ENCODE data around the gene MMAB.

MMAB gene

DNA sequence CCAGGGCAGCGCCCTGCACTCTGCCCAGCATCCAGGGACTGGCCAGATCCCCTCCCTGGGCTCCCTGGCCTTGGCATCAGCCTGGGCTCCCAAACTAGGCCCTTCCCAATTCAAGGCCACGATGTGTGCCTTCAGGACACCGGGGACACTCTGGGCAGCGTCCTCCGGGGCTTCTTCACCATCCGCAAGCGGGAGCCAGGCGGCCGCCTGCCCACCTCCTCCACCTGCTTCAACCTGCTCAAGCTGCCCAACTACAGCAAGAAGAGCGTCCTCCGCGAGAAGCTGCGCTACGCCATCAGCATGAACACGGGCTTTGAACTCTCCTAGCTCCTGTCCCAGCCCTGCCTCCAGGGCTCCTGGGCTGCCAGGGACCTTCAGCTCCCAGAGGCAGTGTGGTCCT, 38.8 kb downstream of the MMAB start:
- TF ChIP-seq, protein P1, sequence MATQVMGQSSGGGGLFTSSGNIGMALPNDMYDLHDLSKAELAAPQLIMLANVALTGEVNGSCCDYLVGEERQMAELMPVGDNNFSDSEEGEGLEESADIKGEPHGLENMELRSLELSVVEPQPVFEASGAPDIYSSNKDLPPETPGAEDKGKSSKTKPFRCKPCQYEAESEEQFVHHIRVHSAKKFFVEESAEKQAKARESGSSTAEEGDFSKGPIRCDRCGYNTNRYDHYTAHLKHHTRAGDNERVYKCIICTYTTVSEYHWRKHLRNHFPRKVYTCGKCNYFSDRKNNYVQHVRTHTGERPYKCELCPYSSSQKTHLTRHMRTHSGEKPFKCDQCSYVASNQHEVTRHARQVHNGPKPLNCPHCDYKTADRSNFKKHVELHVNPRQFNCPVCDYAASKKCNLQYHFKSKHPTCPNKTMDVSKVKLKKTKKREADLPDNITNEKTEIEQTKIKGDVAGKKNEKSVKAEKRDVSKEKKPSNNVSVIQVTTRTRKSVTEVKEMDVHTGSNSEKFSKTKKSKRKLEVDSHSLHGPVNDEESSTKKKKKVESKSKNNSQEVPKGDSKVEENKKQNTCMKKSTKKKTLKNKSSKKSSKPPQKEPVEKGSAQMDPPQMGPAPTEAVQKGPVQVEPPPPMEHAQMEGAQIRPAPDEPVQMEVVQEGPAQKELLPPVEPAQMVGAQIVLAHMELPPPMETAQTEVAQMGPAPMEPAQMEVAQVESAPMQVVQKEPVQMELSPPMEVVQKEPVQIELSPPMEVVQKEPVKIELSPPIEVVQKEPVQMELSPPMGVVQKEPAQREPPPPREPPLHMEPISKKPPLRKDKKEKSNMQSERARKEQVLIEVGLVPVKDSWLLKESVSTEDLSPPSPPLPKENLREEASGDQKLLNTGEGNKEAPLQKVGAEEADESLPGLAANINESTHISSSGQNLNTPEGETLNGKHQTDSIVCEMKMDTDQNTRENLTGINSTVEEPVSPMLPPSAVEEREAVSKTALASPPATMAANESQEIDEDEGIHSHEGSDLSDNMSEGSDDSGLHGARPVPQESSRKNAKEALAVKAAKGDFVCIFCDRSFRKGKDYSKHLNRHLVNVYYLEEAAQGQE (IDR thresholded peaks at IDR 0.05; ENCODE audit: insufficient read depth in 1 of 2, low read depth in 2 of 2, low read length in 2 of 2): no peak
- TF ChIP-seq SIN3A (IDR thresholded peaks at IDR 0.05; ENCODE audit: borderline replicate concordance, insufficient read depth, low read length): no peak

DNA sequence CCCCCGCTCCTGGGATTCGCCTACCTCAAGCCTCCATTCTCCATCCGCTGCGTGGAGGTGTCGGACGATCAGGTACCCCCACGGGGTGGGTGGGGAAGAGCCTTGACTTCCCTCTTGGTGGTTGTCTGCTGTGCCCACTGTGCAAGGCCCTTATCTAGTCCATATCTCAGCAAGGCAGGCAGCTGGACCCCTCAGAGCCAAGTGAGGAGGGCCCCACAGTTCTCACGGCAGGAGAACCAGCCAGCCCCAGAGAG, 39.9 kb downstream of the MMAB start:
- TF ChIP-seq TAF1 (IDR thresholded peaks at IDR 0.05; ENCODE audit: borderline replicate concordance, insufficient read depth, low read length) (no peak), FOXP2 (optimal IDR thresholded peaks at IDR 0.05; ENCODE audit: borderline replicate concordance, extremely low read depth, extremely low read length, insufficient read depth) (no peak), POLR2AphosphoS5 (IDR thresholded peaks at IDR 0.05; ENCODE audit: low read depth, low read length) (no peak), SIN3A (IDR thresholded peaks at IDR 0.05; ENCODE audit: borderline replicate concordance, insufficient read depth, low read length) (no peak)
- TF ChIP-seq, protein P1 (IDR thresholded peaks at IDR 0.05; ENCODE audit: insufficient read depth in 1 of 2, low read depth in 2 of 2, low read length in 2 of 2): no peak

DNA sequence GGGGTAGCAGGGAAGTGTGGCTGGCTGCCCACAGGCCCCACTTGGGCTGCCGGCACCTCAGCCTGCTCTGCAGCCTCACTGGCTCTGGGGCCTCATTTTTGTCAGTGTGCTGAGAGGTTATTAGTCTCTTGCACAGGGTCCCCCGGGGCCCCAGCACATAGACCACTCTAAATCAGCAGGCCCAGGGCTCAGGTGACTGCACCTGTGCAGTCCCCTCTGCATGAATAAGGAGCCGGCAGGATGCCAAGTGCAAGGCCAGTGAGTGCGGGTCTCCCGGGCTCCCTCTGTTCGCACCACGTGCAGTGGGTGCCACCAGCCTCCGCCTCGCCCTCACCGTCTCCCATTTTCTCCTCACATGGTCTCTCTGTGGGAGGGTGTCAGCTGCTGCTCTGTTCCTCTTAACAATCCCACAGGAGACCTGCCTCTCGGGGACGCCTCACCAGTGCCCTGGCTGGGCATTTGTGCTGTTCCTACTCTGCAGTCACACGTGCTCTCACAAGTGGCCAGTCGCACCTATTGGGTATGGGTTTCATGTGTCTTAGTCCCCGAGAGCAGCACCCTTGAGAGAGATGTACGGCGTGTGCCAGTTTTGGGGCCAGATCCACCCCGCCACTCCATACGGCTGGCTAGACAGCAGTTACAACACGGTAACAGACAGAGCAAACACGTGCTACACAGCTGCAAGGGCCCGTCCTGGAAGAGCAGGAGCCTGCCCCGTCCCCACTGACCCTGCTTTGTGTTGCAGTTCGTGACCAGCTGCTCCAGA, 40.4 kb downstream of the MMAB start:
- TF ChIP-seq TAF1 (IDR thresholded peaks at IDR 0.05; ENCODE audit: borderline replicate concordance, insufficient read depth, low read length) (no peak), SIN3A (IDR thresholded peaks at IDR 0.05; ENCODE audit: borderline replicate concordance, insufficient read depth, low read length) (no peak), POLR2AphosphoS5 (IDR thresholded peaks at IDR 0.05; ENCODE audit: low read depth, low read length) (no peak), FOXP2 (optimal IDR thresholded peaks at IDR 0.05; ENCODE audit: borderline replicate concordance, extremely low read depth, extremely low read length, insufficient read depth) (no peak)
- TF ChIP-seq, protein P1 (IDR thresholded peaks at IDR 0.05; ENCODE audit: insufficient read depth in 1 of 2, low read depth in 2 of 2, low read length in 2 of 2): no peak

DNA sequence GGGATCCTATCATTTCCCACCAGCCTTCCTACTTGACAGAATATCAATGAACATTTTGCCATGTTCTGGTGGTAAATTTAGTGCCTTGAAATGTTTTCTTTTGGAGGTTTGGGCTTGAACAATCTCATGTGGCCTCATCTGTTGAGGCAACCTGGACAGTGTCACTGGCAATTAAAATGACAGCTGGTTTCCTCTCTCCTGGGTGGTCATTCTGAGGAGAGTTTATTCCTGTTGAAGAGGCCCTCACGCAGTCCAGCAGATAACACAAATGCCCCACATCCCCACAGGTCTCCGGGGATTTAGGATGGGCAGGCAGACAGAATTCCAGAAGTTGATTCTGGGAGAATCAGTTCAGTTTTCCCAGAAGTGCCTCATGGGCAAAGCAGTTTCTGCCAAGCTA, 41.9 kb downstream of the MMAB start:
- TF ChIP-seq FOXP2 (optimal IDR thresholded peaks at IDR 0.05; ENCODE audit: borderline replicate concordance, extremely low read depth, extremely low read length, insufficient read depth): no peak
- TF ChIP-seq POLR2AphosphoS5 (IDR thresholded peaks at IDR 0.05; ENCODE audit: low read depth, low read length): no peak
- no peak for TF ChIP-seq SIN3A (IDR thresholded peaks at IDR 0.05; ENCODE audit: borderline replicate concordance, insufficient read depth, low read length)
- TF ChIP-seq, protein P1 (IDR thresholded peaks at IDR 0.05; ENCODE audit: insufficient read depth in 1 of 2, low read depth in 2 of 2, low read length in 2 of 2): no peak
- TF ChIP-seq TAF1 (IDR thresholded peaks at IDR 0.05; ENCODE audit: borderline replicate concordance, insufficient read depth, low read length): no peak
